Stimulated activated CD8-positive, alpha-beta memory T cell treated with anti-CD3 and anti-CD28 coated beads, Interleukin-2, amount 100 ng/mL, for 48 hours (primary cell): Measurements from ENCODE around the gene PRAMEF11.
"Not testable (repeated sequence)": the region's sequence is repeated elsewhere in the genome, so short reads cannot be mapped to it uniquely, and the experiment has no call there.

ENCODE experiments used
- DNase-seq, 2 donors: peaks; one replicate each; pipeline ENCODE4 v3.0.0-alpha.2; 2020; ENCODE audit warnings: low read depth in 2 of 2

The PRAMEF11 gene

DNA sequence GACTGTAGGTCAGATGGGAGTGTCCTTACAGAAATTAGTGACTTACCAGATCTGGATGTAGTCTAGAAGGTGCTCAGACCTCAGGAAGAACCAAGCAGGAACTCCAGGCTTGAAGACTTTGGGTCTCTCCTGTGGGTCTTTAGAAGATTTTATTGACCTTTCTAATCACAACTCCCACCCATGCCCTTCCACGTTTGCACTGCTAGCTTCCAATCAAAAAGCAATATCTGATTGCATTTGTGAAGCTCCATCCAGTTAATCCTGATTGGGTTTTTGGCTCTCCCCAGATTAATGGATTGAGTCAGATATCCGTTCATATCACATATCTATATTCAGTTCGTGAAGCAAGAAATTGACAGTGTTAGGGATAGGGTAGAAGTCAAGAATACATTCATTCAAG, at the start of gene PRAMEF11:
Gene PRAMEF11 (minus strand): TSS at position 101 of the 400 bp plus-strand sequence. CDS start 2,621 bp downstream, outside the sequence.
- not testable (repeated sequence) for DNase-seq

DNA sequence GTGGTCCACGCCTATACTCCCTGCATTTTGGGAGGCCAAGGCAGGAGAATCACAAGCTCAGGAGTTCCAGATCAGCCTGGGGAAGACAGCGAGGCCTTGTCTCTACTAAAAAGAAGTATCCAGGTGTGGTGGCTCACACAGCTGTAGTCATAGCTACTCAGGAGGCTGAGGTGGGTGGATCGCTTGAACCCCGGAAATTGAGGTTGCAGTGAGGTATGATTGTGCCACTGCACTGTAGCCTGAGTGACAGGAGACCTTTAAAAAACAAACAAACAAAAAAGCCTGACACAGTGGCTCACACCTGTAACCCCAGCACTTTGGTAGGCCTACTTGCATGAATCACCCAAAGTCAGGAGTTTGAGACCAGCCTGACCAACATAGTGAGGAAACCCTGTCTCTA, 47.2 kb upstream of the PRAMEF11 start:
- DNase-seq: not testable (repeated sequence)

- DNase-seq: not testable (repeated sequence)
Observed at GRCh38 chr1:12863131-12863880, 32.1 kb upstream of the PRAMEF11 start.

GRCh38 chr1:12856786-12857185, 25.6 kb upstream of the PRAMEF11 start, which contains the start of gene PRAMEF2:
Gene PRAMEF2 (plus strand): TSS chr1:12857086. CDS start chr1:12859010, 1,924 bp downstream.
- not testable (repeated sequence) for DNase-seq

DNA sequence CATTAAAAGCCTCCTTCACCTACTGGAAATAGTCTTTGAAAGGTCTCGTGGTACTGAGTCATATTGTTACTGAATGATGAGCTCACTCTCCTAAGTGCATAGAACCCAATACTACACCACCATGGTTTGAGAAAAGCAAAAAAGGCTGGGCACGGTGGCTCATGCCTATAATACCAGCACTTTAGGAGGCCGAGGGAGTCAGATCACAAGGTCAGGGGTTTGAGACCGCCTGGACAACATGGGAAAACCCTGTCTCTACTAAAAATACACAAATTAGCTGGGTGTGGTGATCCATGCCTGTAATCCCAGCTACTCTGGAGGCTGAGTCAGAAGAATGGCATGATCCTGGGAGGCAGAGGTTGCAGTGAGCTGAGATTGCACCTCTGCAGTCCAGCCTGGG, 20.6 kb upstream of the PRAMEF11 start:
- DNase-seq: no peak

- not testable (repeated sequence) for DNase-seq
Observed at GRCh38 chr1:12848620-12849019, 17.4 kb upstream of the PRAMEF11 start, which contains the start of gene HNRNPCL1. Gene HNRNPCL1 (minus strand): TSS chr1:12848720. CDS start chr1:12848289, 431 bp downstream.

DNA sequence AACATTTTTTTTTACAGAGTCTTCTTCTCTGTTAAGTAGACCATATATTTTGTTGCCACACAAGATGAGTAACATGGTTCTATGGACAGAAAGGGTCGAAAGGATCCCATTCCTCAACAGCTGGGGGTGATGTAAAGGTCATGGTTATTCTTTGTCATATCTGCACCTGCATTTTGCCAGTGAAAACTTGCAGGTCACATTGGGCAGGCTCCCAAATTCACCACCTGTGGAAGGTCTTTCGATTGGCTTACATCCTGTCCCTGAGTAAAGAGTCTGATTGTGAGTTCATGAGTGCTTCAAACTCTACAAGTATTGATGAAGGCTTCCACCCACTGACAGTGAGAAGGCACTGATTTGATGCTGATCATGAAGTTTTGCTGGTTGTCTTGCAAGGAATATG, 2.0 kb upstream of the PRAMEF11 start:
- DNase-seq: not testable (repeated sequence)

DNA sequence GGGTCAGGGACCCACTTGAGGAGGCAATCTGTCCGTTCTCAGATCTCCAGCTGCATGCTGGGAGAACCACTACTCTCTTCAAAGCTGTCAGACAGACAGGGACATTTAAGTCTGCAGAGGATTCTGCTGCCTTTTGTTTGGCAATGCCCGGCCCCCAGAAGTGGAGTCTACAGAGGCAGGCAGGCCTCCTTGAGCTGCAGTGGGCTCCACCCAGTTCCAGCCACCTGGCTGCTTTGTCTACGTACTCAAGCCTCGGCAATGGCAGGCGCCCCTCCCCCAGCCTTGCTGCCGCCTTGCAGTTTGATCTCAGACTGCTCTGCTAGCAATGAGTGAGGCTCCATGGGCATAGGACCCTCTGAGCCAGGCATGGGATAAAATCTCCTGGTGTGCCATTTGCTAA, 12.1 kb downstream of the PRAMEF11 start:
- not testable (repeated sequence) for DNase-seq

GRCh38 chr1:12811409-12811784, 19.8 kb downstream of the PRAMEF11 start:
- DNase-seq: no peak

- no peak for DNase-seq
Observed at GRCh38 chr1:12810691-12811408, 20.4 kb downstream of the PRAMEF11 start.

DNA sequence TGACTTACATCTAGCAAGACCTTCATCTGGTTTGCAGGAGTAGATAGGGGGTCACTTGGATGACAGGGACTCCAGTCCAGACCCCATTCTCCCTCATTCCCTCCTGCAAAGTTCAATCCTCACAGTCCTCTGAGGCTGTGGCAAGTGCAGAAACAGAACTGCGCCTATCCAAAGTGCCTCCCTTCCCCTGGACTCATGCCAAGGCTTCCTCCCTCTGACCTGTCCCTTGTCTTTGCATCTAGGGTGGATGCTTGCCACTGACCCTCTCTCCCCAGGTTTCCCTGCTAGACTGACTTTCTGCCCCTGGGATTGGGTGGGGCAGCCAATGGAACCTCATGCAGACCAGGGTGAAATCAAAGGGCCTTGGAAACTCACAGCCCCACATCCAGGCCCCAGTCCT, 21.3 kb downstream of the PRAMEF11 start:
- no peak for DNase-seq

DNA sequence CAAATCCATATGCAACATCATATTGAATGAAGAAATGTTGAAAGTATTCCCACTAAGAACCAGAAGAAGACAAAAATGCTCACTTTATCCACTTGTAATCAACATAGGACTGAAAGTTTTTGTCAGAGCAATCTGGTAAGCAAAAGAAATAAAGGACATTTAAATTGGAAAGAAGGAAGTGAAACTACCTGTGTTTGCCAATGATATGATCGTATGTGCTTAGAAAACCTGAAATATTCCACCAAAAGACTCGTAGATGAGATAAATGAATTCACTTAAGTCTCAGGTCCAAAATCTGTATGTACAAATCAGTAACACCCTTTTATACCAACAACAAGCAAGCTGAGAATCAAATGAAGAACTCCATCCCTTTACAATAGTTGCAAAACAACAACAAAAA, 31.5 kb downstream of the PRAMEF11 start:
- no peak for DNase-seq

GRCh38 chr1:12798911-12799310, 32.3 kb downstream of the PRAMEF11 start:
- DNase-seq: no peak

- not testable (repeated sequence) for DNase-seq
Observed at GRCh38 chr1:12791097-12791496, 40.1 kb downstream of the PRAMEF11 start, which contains the start of gene PRAMEF1. Gene PRAMEF1 (plus strand): TSS chr1:12791397. CDS start chr1:12793228, 1,831 bp downstream.

GRCh38 chr1:12784729-12785128, 46.5 kb downstream of the PRAMEF11 start:
- DNase-seq: not testable (repeated sequence)

- DNase-seq: not testable (repeated sequence)
Observed at GRCh38 chr1:12783783-12784182, 47.4 kb downstream of the PRAMEF11 start.

DNA sequence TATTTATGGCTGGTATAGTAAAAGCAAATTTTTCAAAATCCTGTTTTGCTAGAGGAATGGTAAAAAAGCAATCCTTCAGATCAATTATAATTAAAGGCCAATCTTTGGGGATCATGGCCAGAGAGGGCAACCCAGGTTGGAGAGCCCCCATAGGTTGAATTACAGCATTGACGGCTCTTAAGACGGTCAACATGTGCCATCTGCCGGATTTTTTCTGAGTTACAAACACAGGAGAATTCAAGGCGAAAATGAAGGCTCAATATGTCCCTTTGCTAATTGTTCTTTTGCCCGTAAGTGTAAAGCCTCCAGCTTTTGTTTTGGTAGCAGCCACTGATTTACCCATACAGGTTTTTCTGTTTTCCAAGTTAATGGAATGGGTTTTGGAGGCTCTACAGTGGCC, 49.7 kb downstream of the PRAMEF11 start:
- DNase-seq: not testable (repeated sequence)

- no peak for DNase-seq
Observed at GRCh38 chr1:12778907-12779306, 52.3 kb downstream of the PRAMEF11 start.

GRCh38 chr1:12778061-12778460, 53.1 kb downstream of the PRAMEF11 start:
- DNase-seq: no peak

DNA sequence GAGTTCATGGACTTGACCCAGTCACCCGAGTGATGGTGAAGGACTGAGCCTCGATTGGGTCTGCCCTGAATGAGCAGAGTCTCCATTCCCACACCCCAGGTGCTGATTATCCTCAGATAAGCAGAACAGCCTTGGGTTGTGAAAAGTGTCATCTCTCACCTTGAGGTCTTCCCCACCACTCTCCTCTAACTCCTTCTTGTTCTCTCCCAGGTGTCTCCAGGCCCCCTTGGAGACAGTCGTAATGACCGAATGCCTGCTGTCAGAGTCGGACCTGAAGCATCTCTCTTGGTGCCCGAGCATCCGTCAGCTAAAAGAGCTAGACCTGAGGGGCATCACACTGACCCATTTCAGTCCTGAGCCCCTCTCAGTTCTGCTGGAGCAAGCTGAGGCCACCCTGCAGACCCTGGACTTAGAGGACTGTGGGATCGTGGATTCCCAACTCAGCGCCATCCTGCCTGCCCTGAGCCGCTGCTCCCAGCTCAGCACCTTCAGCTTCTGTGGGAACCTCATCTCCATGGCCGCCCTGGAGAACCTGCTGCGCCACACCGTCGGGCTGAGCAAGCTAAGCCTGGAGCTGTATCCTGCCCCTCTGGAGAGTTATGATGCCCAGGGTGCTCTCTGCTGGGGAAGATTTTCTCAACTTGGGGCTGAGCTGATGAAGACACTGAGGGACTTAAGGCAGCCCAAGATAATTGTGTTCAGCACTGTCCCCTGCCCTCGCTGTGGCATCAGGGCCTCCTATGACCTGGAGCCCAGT, 54.2 kb downstream of the PRAMEF11 start:
- DNase-seq: no peak

DNA sequence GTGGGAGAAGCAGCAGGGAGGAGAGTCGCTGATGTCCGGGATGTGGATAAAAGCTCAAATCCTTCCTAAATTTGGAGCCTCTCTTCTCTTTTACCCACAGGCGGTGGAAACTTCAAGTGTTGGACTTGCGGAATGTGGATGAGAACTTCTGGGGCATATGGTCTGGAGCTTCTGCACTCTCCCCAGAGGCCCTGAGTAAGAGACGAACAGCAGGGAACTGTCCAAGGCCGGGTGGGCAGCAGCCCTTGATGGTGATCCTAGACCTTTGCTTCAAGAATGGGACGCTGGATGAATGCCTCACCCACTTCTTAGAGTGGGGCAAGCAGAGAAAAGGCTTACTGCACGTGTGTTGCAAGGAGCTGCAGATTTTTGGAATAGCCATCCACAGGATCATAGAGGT, 55.8 kb downstream of the PRAMEF11 start:
- no peak for DNase-seq

GRCh38 chr1:12774801-12775345, 56.3 kb downstream of the PRAMEF11 start:
- DNase-seq: no peak
